Endothelial cell (in vitro differentiated cells): ENCODE data around the gene LAYN. TPM values are rescaled to one million over a fixed set of nuclear protein-coding genes. Genes with fewer than 3 reads are reported as not detected.
A peak's percentile ranks its signal among the peaks of the same experiment; 100 is the strongest.

Experiments used
- DNase-seq: peaks from one replicate; pipeline ENCODE4 v3.0.0; 2021; ENCODE audit warnings: low spot score
- H3K27ac Mint-ChIP-seq: one replicate; pipeline ENCODE4 v1.8.0; 2021; ENCODE audit warnings: mixed read lengths, inconsistent platforms; ENCODE audit not compliant: unreplicated experiment
- H3K27me3 Mint-ChIP-seq: one replicate; pipeline ENCODE4 v1.8.0; 2021; ENCODE audit warnings: mild to moderate bottlenecking, moderate library complexity, mixed read lengths, inconsistent platforms; ENCODE audit not compliant: unreplicated experiment
- H3K36me3 Mint-ChIP-seq: one replicate; pipeline ENCODE4 v1.8.0; 2021; ENCODE audit warnings: mild to moderate bottlenecking, low read depth, mixed read lengths, inconsistent platforms; ENCODE audit not compliant: unreplicated experiment
- H3K4me1 Mint-ChIP-seq: one replicate; pipeline ENCODE4 v1.8.0; 2021; ENCODE audit warnings: mild to moderate bottlenecking, mixed read lengths, inconsistent platforms; ENCODE audit not compliant: unreplicated experiment
- H3K4me3 Mint-ChIP-seq: one replicate; pipeline ENCODE4 v1.8.0; 2021; ENCODE audit warnings: mild to moderate bottlenecking, mixed read lengths, inconsistent platforms; ENCODE audit not compliant: unreplicated experiment
- H3K9me3 Mint-ChIP-seq: one replicate; pipeline ENCODE4 v1.8.0; 2021; ENCODE audit warnings: mixed read lengths, inconsistent platforms; ENCODE audit not compliant: unreplicated experiment
- total RNA-seq: library from RNA; stranded (reverse); fragmentation: NEBNext Ultra II Directional; extraction: Animal tissue kit (Norgen Biotek cat#: 25700); gene quantifications from one replicate; pipeline ENCODE4 v1.2.1, GENCODE V29; 2021; ENCODE audit not compliant: unreplicated experiment
- TF ChIP-seq, protein P1 (sequence below): fragments of 200-600 bp; sonication (generic); IDR thresholded peaks from one replicate; pipeline ENCODE4 v1.5.0; 2021; ENCODE audit warnings: antibody characterized with exemption; ENCODE audit not compliant: unreplicated experiment

The LAYN gene
- total RNA-seq, 1 donor from 2014 or later, result 26.2 TPM

DNA sequence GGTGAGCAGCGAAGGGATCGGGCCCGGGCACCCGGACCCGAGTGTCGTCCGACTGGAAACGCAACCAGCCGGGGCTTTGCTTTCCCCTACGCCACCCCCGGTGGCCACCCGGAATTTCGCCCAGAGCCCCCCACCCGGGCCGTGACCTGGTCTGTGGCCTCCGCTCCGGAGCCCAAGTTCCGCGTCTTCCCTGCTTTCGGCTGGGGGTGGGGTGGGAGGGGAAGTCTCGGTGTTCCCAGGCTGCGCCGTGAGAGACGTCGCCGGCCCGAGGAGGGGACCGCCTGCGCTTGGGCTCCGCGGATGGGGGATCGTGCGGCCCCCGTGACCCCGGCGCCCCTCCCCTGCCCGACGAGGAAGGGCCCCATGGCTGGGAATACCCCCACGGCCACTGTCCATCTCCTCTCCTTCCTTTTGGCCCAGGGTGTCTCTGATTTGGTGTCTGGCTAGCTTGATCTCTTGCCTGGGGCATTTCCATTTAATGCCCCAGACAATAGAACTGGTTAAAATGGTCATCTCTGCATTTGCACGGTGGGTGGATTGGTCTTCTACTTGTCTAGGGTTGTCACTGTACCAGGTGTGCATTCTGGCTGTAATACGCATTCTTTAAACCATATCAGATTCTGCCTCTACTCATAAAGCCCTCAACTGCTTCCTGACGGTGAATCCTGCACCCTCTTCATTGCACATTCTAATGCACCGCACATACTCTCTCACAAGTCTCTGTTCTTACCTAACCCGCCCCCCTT is 62.5 kb downstream of the LAYN start:
- H3K4me1 Mint-ChIP-seq, result peaks cover 15% of the 10 kb centered on the region
- peaks cover 7% of the 10 kb centered on the region for H3K36me3 Mint-ChIP-seq
- peak overlapping the region; percentile 99 for H3K4me3 Mint-ChIP-seq
- peak overlapping the region; percentile 96 for H3K27ac Mint-ChIP-seq
- DNase-seq, result no peak
- H3K9me3 Mint-ChIP-seq, result no peaks in the 10 kb centered on the region
- TF ChIP-seq, protein P1, sequence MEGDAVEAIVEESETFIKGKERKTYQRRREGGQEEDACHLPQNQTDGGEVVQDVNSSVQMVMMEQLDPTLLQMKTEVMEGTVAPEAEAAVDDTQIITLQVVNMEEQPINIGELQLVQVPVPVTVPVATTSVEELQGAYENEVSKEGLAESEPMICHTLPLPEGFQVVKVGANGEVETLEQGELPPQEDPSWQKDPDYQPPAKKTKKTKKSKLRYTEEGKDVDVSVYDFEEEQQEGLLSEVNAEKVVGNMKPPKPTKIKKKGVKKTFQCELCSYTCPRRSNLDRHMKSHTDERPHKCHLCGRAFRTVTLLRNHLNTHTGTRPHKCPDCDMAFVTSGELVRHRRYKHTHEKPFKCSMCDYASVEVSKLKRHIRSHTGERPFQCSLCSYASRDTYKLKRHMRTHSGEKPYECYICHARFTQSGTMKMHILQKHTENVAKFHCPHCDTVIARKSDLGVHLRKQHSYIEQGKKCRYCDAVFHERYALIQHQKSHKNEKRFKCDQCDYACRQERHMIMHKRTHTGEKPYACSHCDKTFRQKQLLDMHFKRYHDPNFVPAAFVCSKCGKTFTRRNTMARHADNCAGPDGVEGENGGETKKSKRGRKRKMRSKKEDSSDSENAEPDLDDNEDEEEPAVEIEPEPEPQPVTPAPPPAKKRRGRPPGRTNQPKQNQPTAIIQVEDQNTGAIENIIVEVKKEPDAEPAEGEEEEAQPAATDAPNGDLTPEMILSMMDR, result no peak
- peaks cover 10% of the 10 kb centered on the region for H3K27me3 Mint-ChIP-seq

DNA sequence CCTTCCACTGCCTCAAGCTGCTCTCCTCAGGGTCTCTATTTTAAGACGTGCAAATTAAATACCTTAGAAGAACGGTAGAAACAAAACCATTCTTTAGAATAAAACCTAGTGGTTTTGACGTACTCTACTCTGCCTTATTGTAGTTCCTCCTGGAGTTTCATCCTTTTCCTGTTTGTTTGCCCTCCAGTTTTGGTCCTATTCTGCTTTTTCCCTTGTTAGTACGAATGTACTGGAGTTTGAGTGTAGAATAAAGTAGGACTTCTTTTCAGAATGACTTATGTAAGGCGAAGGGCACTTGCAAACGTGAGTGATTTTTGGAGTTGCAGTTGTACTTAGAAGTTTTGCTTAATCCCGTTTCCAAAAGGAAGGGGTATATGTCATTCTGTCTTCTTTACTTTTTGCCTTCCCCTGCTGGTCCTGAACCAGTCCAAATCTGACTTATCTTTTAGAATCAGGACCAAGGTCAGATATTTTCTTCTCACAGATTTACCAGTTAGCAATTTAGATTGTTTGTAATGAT is 63.2 kb downstream of the LAYN start:
- H3K36me3 Mint-ChIP-seq, result peaks cover 7% of the 10 kb centered on the region
- no peaks in the 10 kb centered on the region for H3K9me3 Mint-ChIP-seq
- TF ChIP-seq, protein P1, result no peak
- H3K27ac Mint-ChIP-seq, result peak overlapping the region; percentile 96
- H3K27me3 Mint-ChIP-seq, result peaks cover 10% of the 10 kb centered on the region
- peaks cover 15% of the 10 kb centered on the region for H3K4me1 Mint-ChIP-seq
- H3K4me3 Mint-ChIP-seq, result peak overlapping the region; percentile 99
- DNase-seq, result no peak

DNA sequence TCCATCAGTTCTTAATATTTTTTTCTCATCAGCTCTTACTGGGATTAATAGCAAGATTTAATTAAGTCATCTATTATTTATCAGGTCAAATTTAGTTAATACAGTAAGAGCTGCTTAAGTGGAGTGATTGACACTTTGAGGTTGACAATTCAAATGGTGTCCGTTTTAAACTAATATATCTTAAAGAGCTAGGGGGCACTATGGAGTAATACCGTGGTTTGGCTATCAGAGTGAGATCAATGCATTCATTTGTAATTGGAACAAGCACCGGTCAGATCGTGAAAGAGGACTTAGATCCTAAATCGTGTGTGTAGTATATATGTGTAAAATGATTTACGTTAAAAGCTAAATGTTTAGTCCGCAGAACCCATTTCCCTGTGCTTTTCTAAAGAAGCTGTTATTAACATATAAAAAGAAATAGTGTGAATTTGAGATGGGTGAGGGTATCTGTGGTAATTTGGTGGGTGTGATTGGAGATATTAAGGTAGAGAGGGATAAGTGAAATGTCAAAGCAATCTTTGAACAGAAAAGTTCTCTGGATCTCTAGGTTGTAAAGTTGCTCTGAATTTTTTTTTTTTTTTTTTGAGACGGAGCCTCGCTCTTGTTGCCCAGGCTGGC is 64.0 kb downstream of the LAYN start:
- H3K4me3 Mint-ChIP-seq, result peak overlapping the region; percentile 99

DNA sequence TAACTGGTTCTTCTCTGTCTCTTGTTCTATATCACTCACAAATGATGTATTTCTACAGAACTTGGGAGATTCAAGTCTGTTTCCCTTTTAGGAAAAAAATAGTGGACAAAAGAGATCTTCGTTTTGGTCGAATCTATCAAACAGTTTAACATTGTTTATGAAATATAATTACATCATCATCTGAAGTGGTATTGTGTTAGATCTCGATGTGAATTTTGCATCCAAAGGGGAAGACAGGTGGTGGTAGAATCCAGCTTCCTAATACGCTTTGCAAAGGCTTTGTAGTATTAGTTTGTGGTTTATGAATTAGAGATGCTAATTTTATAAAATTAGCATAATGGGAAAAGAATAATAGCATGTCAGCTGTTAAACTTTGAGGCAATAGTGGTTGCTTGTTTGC is 65.2 kb downstream of the LAYN start:
- Mint-ChIP-seq H3K4me3 (no peak overlapping the region), H3K9me3 (no peaks in the 10 kb centered on the region), H3K4me1 (peaks cover 15% of the 10 kb centered on the region), H3K27ac (no peak overlapping the region), H3K36me3 (peaks cover 7% of the 10 kb centered on the region), H3K27me3 (peaks cover 10% of the 10 kb centered on the region)
- TF ChIP-seq, protein P1, result no peak
- DNase-seq, result no peak

More for the DNA sequence above, 64.0 kb downstream of the LAYN start:
- H3K36me3 Mint-ChIP-seq, result peaks cover 7% of the 10 kb centered on the region
- H3K27me3 Mint-ChIP-seq, result peaks cover 10% of the 10 kb centered on the region
- peaks cover 15% of the 10 kb centered on the region for H3K4me1 Mint-ChIP-seq
- no peaks in the 10 kb centered on the region for H3K9me3 Mint-ChIP-seq
- no peak for DNase-seq
- H3K27ac Mint-ChIP-seq, result no peak overlapping the region
- TF ChIP-seq, protein P1, result peak; percentile 81

DNA sequence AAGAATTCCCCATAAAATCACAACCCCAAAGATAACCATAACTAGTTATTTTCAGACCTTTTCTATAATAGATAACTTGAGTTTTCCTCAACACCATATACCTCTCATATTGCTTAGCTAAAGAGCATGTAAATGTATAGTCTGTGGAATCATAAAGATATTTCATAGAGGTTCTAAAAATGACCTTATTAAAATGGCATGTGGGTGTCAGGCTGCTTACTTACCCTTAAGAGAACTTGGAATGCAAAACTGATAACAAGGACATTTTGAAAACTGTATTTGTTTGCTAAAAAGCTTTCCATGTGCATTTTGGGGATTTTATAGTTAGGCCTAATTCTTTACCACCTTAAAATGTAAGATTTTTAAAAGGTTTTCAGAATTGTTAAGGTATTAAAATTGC is 66.5 kb downstream of the LAYN start:
- TF ChIP-seq, protein P1, result no peak
- H3K27ac Mint-ChIP-seq, result no peak overlapping the region

More for the DNA sequence above, 66.5 kb downstream of the LAYN start:
- no peak overlapping the region for H3K4me3 Mint-ChIP-seq
- peaks cover 15% of the 10 kb centered on the region for H3K4me1 Mint-ChIP-seq
- peaks cover 6% of the 10 kb centered on the region for H3K27me3 Mint-ChIP-seq
- no peak for DNase-seq
- no peaks in the 10 kb centered on the region for H3K9me3 Mint-ChIP-seq
- H3K36me3 Mint-ChIP-seq, result peaks cover 7% of the 10 kb centered on the region
